ENCODE measurements around the gene ACOT6. TPM values are rescaled to one million over a fixed set of nuclear protein-coding genes. Genes with fewer than 3 reads are reported as not detected.

Gene ACOT6
- polyA plus RNA-seq, 3 donors = not detected

- H3K4me1 ChIP-seq (ENCODE audit: control insufficient read depth in 1 of 2, insufficient read depth in 2 of 2, low read length in 2 of 2) = no peaks in the 10 kb centered on the region
- no peak overlapping the region for H3K27ac ChIP-seq (ENCODE audit: low read depth in 1 of 2, low read length in 2 of 2)
- no peak for TF ChIP-seq CTCF (IDR thresholded peaks at IDR 0.05)
- no peak overlapping the region for H3K4me2 ChIP-seq (replicated peaks; ENCODE audit: extremely low read depth, low read length, poor library complexity, severe bottlenecking)
- Mint-ChIP-seq H3K4me1 (no peaks in the 10 kb centered on the region), H3K9me3 (no peaks in the 10 kb centered on the region), H3K4me3 (no peak overlapping the region), H3K27ac (no peak overlapping the region), H3K36me3 (no peaks in the 10 kb centered on the region), H3K27me3 (ENCODE audit: low read depth in 3 of 3) (no peaks in the 10 kb centered on the region)
- no peaks in the 10 kb centered on the region for H4K20me1 ChIP-seq (ENCODE audit: insufficient read depth, low read length)
- intact Hi-C loops (cut with micrococcal nuclease) = no loop called here
- H3K9ac ChIP-seq (ENCODE audit: insufficient read depth, low read length, poor library complexity, severe bottlenecking) = no peak overlapping the region
- no peak overlapping the region for H2AFZ ChIP-seq (ENCODE audit: insufficient read depth, low read depth, low read length, poor library complexity, severe bottlenecking)
- no peaks in the 10 kb centered on the region for H3K36me3 ChIP-seq (replicated peaks in 1 of 2; ENCODE audit: control insufficient read depth in 1 of 2, insufficient read depth in 2 of 2, low read length in 2 of 2)
- H3K79me2 ChIP-seq (ENCODE audit: insufficient read depth, low read length) = no peaks in the 10 kb centered on the region
- WGBS (ENCODE audit: insufficient coverage) = 93% methylated on average over 3 of the region's 3 CpGs
- no peaks in the 10 kb centered on the region for H3K9me3 ChIP-seq (replicated peaks in 1 of 2; ENCODE audit: control insufficient read depth in 1 of 2, insufficient read depth in 1 of 2, low read length in 2 of 2)
- DNase-seq = no peak
- no peak overlapping the region for H3K4me3 ChIP-seq (replicated peaks in 1 of 3; ENCODE audit: low read depth in 2 of 3, low read length in 3 of 3)
- H3K27me3 ChIP-seq (ENCODE audit: control insufficient read depth in 2 of 2, insufficient read depth in 2 of 2, low read length in 2 of 2) = no peaks in the 10 kb centered on the region
These were observed 55.5 kb downstream of the ACOT6 start for GRCh38 chr14:73667854-73668253.

Small RNAs within 50 kb of the gene (small RNA-seq; reads per million reads assigned to genes)
- gene RNU6-240P (ENCODE audit: insufficient read length, low read depth) = not detected

Other genes with a start within 250 kb of the ACOT6 start
- 100 to 1,000 TPM in 2 of 3 donors, 10 to 100 TPM in 1; 83.4 to 223 (median 126) TPM for gene NUMB, start 154.0 kb upstream of the ACOT6 start, polyA plus RNA-seq
- gene RIOX1, start 121.6 kb upstream of the ACOT6 start, polyA plus RNA-seq = 1 to 10 TPM; 2.3 to 6.6 (median 5.4) TPM
- gene ACOT1, start 75.4 kb upstream of the ACOT6 start, polyA plus RNA-seq = 1 to 10 TPM in 1 of 3 donors, under 1 TPM in 2; 0.31 to 1.0 (median 0.51) TPM
- gene HEATR4, start 53.6 kb upstream of the ACOT6 start, polyA plus RNA-seq = not detected
- 1 to 10 TPM; 2.6 to 6.0 (median 5.2) TPM for gene ACOT2, start 43.3 kb upstream of the ACOT6 start, polyA plus RNA-seq
- gene ACOT4, start 20.6 kb upstream of the ACOT6 start, polyA plus RNA-seq = under 1 TPM in 2 of 3 donors, not detected in 1; 0.04 to 0.12 TPM
- gene DNAL1, start 32.5 kb downstream of the ACOT6 start, polyA plus RNA-seq = 1 to 10 TPM in 2 of 3 donors, under 1 TPM in 1; 0.68 to 3.4 (median 2.0) TPM
- 1 to 10 TPM; 2.4 to 6.4 (median 4.4) TPM for gene PNMA1, start 101.9 kb downstream of the ACOT6 start, polyA plus RNA-seq
- gene PTGR2, start 239.3 kb downstream of the ACOT6 start, polyA plus RNA-seq = 1 to 10 TPM; 1.1 to 3.8 (median 1.1) TPM